Spinal cord (tissue), 10 donors: Measurements from ENCODE around the gene SHTN1. TPM values are rescaled to one million over a fixed set of nuclear protein-coding genes. Genes with fewer than 3 reads are reported as not detected.

ENCODE experiments used
- DNase-seq, 6 donors: peaks; one replicate each; pipeline versions ENCODE4 v3.0.0 to v3.0.0-alpha.2; 2013 to 2015; ENCODE audit warnings: low spot score in 6 of 6, low read depth in 4 of 6
- H3K27ac ChIP-seq: one replicate; pipeline ENCODE4 v1.5.1; 2013; ENCODE audit warnings: low read depth, low read length, control low read depth
- H3K27me3 ChIP-seq: one replicate; pipeline ENCODE4 v1.6.1; 2013; ENCODE audit warnings: low read length; ENCODE audit not compliant: control insufficient read depth, insufficient read depth
- H3K36me3 ChIP-seq: one replicate; pipeline ENCODE4 v1.6.1; 2013; ENCODE audit warnings: low read length; ENCODE audit not compliant: control insufficient read depth, insufficient read depth
- H3K4me1 ChIP-seq: one replicate; pipeline ENCODE4 v1.6.1; 2013; ENCODE audit warnings: low read length; ENCODE audit not compliant: control insufficient read depth, insufficient read depth
- H3K4me3 ChIP-seq: one replicate; pipeline ENCODE4 v1.5.1; 2013; ENCODE audit warnings: low read depth, low read length, control low read depth
- H3K9me3 ChIP-seq: one replicate; pipeline ENCODE4 v1.6.1; 2013; ENCODE audit warnings: low read length; ENCODE audit not compliant: control insufficient read depth, insufficient read depth
- WGBS: methylation state at CpG from one replicate; pipeline ENCODE4 v1.1.5; 2013; ENCODE audit warnings: missing lambda C conversion rate; ENCODE audit not compliant: insufficient coverage; 5-methylcytosine and 5-hydroxymethylcytosine counted together
- polyA plus RNA-seq, 2 donors: library from polyadenylated mRNA; unstranded; fragments of 120-200 nt; gene quantifications; one replicate each; pipeline ENCODE4 v1.2.1, GENCODE V29; 2013; ENCODE audit not compliant: insufficient read length in 2 of 2
- total RNA-seq, 2 donors: library from RNA; depleted of rRNA in 1 of 2; stranded (reverse); fragments of 120-200 nt in 1 of 2; fragments of >200 nt in 1 of 2; gene quantifications; one replicate each; pipeline versions ENCODE4 v1.2.3 to v1.2.4, GENCODE V29; 2013 to 2014
- donor health status: healthy.

The SHTN1 gene
- total and polyA plus RNA-seq, 4 donors = 17.0 to 110 (median 62.1) TPM

DNA sequence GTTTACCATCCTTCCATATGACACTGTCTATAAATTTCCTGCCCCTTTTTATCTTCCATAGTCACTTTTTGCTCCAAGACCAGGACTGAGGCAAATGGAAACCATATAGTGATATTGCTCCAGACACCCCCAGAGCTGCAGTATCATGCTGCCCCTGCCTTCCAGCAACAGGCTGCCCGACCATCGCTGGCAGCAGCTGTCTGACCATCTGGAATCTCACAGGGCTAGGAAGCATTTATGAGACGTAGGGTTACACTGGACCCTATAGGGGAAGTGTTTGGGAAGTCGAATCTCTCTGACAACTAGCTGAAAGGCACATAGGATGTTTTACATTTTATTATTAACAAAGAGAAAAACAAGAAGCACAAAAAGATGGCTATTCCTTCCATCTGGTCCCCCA lies 136.3 kb downstream of the SHTN1 start:
- DNase-seq = no peak
- H3K27ac ChIP-seq = no peak overlapping the region

DNA sequence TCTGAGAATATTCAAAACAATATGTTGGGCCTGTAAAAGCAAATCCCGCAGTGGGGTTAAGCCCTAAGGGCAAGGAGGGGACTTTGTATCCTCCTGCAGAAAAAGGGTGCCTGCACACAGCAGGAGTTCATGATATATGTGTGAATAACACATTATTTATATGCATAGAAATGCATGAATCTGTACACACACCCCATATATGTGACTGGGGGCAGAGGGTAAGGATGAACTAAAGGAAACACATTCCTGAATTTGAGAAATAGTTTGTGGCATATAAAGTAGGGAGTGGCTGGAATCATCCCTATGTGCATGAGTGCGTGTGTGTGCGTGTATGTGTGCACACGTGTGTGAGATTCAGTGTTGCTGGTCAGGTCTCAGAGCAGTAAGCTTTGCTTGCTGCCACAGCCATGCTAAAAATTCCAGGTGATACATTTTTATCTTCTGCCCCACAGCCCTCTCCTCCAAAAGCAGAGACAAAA lies 136.8 kb downstream of the SHTN1 start:
- H3K36me3 ChIP-seq = no peaks in the 10 kb centered on the region
- H3K27me3 ChIP-seq = no peaks in the 10 kb centered on the region
- DNase-seq = no peak
- H3K9me3 ChIP-seq = no peaks in the 10 kb centered on the region
- no peak overlapping the region for H3K4me3 ChIP-seq
- no peaks in the 10 kb centered on the region for H3K4me1 ChIP-seq
- H3K27ac ChIP-seq = no peak overlapping the region
- no CpG with 5 or more reads among the region's 4 CpGs for WGBS

More for the DNA sequence above, 136.3 kb downstream of the SHTN1 start:
- Histone ChIP-seq H3K36me3 (no peaks in the 10 kb centered on the region), H3K9me3 (no peaks in the 10 kb centered on the region), H3K27me3 (no peaks in the 10 kb centered on the region), H3K4me3 (no peak overlapping the region), H3K4me1 (no peaks in the 10 kb centered on the region)
- WGBS = no CpG with 5 or more reads among the region's 4 CpGs

DNA sequence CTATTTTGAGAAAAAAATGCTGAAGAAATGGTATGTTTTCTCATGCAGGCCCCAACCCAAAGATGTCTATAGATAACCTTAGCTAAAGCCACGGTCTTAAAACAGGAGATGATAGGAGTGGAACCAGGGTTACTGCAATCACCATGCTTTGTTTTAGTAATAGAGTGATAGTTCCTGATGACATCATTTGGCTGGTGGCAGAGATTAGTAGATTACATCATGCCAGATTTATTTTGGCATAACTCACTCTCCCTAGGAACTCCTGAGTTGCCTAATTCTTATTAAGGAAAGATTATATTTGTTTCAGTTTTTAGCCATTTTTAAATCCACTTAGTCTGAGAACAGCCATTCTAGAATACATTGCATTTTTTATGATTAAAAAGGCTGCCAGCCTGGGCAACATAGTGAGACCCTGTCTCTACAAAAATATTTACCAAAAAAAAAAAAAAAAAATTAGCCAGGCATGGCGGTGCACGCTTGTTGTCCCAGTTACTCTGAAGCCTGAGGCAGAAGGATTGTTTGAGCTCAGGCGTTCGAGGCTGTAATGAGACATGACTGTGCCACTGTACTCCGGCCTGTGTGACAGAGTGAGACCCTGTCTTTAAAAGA lies 137.9 kb downstream of the SHTN1 start:
- H3K36me3 ChIP-seq = no peaks in the 10 kb centered on the region
- DNase-seq = no peak
- no peaks in the 10 kb centered on the region for H3K27me3 ChIP-seq
- no peak overlapping the region for H3K4me3 ChIP-seq
- WGBS = 87% methylated on average over 3 of the region's 6 CpGs
- H3K27ac ChIP-seq = no peak overlapping the region
- no peaks in the 10 kb centered on the region for H3K4me1 ChIP-seq
- H3K9me3 ChIP-seq = no peaks in the 10 kb centered on the region

DNA sequence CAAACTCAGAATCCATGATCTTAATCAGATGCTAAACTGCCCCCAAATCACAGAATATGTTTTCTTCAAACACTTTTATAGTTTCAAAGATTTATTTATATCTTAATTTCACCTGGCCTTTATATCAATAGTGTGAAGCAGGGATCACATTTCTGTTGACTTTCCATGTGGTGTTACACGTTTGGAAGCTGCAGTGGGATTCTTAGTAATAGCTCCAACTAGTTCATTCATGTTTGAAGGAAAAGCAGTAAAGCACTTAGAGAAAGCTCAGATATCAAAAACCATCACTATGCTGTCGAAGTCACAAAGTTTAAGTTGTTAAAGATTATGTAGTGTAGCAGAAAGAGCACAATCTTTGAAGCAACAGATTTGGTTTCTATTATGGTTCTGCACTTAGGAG lies 138.9 kb downstream of the SHTN1 start:
- DNase-seq = no peak
- Histone ChIP-seq H3K27ac (no peak overlapping the region), H3K36me3 (no peaks in the 10 kb centered on the region), H3K4me1 (no peaks in the 10 kb centered on the region), H3K9me3 (no peaks in the 10 kb centered on the region), H3K4me3 (no peak overlapping the region), H3K27me3 (no peaks in the 10 kb centered on the region)
- WGBS = no CpG with 5 or more reads among the region's 2 CpGs

DNA sequence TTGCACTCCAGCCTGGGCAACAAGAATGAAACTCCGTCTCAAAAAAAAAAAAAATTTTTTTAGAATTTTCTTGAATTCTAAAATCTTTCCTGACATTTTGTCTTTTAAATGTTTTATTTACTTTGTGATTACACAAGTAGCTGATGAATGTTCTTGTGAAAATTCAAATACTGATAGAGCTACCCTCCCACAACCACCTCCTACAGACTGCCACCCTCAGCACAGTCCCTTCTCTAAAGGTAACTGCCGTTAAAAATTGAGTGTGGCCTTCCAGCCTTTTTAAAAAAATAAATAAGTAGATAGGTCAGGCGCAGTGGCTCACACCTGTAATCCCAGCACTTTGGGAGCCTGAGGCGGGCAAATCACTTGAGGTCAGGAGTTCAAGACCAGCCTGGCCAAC lies 140.6 kb downstream of the SHTN1 start:
- 86% methylated on average over 1 of the region's 4 CpGs for WGBS
- no peak overlapping the region for H3K4me3 ChIP-seq
- no peak overlapping the region for H3K27ac ChIP-seq
- no peak for DNase-seq
- H3K36me3 ChIP-seq = no peaks in the 10 kb centered on the region
- no peaks in the 10 kb centered on the region for H3K4me1 ChIP-seq
- H3K27me3 ChIP-seq = no peaks in the 10 kb centered on the region
- H3K9me3 ChIP-seq = no peaks in the 10 kb centered on the region

DNA sequence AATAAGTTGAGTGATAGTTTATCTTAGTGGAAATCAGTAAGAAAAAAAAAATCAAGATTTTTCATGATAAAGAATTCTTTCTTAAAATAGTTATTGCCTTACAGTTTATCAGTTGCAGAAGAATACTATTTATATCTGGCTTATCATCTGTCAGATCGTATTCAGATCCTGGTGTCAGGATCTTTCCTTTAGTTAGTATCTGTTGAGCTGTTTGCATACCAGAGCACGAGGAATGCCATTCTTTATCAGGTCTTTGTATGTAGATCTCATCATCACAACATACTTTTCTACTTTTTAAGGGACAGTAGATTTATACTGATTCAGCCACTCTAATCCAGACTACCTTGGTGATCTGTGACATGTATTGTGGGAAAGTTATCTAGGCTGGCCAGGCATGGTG lies 143.2 kb downstream of the SHTN1 start:
- DNase-seq = no peak
- no CpG with 5 or more reads among the region's 2 CpGs for WGBS
- H3K4me3 ChIP-seq = no peak overlapping the region
- no peaks in the 10 kb centered on the region for H3K4me1 ChIP-seq
- no peaks in the 10 kb centered on the region for H3K36me3 ChIP-seq
- H3K9me3 ChIP-seq = peaks cover 4% of the 10 kb centered on the region
- H3K27ac ChIP-seq = no peak overlapping the region
- no peaks in the 10 kb centered on the region for H3K27me3 ChIP-seq

DNA sequence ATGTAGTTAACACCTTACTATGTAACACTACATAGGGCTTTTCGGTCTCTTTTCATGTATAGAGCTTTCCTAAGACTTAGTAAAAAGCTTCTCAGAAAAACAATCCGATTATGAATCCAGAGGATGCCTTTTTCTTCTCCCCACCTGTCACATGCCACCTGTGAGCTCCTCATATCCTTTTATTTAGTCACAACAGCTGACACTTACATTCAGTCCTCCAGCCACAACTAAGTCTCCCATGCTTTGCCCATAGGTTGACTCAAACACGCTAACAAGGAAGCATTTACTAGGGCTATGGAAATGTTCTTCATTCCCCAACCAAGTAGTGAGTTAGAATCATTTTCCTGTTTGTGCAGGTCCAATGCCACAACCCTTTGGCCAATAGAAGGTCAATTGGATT lies 147.8 kb downstream of the SHTN1 start:
- DNase-seq = no peak
- Histone ChIP-seq H3K9me3 (peaks cover 4% of the 10 kb centered on the region), H3K27me3 (no peaks in the 10 kb centered on the region), H3K4me3 (no peak overlapping the region), H3K4me1 (no peaks in the 10 kb centered on the region), H3K27ac (no peak overlapping the region), H3K36me3 (no peaks in the 10 kb centered on the region)
- WGBS = 100% methylated on average over 2 of the region's 3 CpGs

DNA sequence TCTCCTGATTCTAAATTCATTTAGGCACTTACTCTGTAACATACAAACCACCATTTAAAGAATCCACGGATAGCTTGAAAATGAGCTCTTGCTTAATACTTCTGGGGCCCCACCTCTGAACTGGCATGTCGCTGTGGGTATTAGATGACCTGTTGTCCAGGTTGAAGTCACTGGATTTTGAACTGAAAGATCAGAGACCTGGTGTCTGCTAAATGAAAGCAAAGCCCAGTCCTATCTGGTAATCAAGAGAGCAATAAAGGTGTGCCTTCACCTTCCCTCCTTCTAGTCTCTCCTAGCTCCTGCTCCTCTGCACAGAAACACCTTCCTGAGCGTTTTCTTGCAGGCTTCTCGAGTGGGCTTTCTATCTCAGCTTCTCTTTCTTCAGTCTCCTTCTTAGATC lies 151.3 kb downstream of the SHTN1 start:
- no peak for DNase-seq
- 92% methylated on average over 3 of the region's 4 CpGs for WGBS
- Histone ChIP-seq H3K27ac (no peak overlapping the region), H3K27me3 (no peaks in the 10 kb centered on the region), H3K9me3 (peaks cover 4% of the 10 kb centered on the region), H3K4me1 (peaks cover 10% of the 10 kb centered on the region), H3K36me3 (no peaks in the 10 kb centered on the region), H3K4me3 (no peak overlapping the region)

DNA sequence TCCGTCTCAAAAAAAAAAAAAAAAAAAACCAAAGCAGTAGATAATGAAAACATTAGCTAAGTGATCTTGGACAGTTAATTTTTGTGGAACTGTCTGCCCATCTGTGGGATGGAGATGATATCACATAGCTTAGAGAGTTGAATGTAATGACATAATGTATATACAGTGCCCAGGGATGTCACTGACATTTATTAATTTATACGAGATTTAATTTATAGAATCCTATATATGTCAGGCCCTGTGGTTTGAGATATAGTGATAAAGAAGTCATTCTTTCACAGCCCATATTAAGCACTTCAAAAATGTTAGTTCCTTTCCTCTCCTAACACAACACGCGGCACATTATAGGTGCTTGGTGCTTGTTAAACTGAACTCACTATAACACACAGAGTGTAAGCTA lies 151.7 kb downstream of the SHTN1 start:
- Histone ChIP-seq H3K27ac (no peak overlapping the region), H3K36me3 (no peaks in the 10 kb centered on the region), H3K9me3 (peaks cover 3% of the 10 kb centered on the region), H3K4me1 (peaks cover 14% of the 10 kb centered on the region), H3K27me3 (no peaks in the 10 kb centered on the region), H3K4me3 (no peak overlapping the region)
- WGBS = no CpG with 5 or more reads among the region's 4 CpGs
- no peak for DNase-seq

DNA sequence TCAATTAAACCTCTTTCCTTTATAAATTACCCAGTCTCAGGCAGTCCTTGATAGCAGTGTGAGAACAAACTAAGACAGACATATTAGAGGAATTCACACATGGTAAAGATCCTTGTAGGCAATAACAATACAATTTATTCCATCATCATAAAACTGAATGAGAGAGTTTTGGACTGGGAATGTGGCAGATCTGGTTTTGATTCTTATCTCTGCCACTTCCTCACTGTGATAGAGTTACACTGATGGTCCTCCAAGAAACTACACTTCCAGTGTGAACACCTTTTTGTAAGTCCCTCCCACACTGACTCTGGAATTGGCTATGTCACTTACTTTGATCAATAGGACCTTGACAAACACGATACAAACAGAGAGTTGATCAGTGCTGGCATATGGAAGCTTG lies 152.7 kb downstream of the SHTN1 start:
- no peaks in the 10 kb centered on the region for H3K36me3 ChIP-seq
- DNase-seq = no peak
- no peak overlapping the region for H3K4me3 ChIP-seq
- H3K27ac ChIP-seq = no peak overlapping the region
- no peaks in the 10 kb centered on the region for H3K9me3 ChIP-seq
- 60% methylated on average over 1 of the region's 1 CpG for WGBS
- peaks cover 14% of the 10 kb centered on the region for H3K4me1 ChIP-seq
- no peaks in the 10 kb centered on the region for H3K27me3 ChIP-seq
